ENCODE measurements around the gene ROBO3. TPM values are rescaled to one million over a fixed set of nuclear protein-coding genes. Genes with fewer than 3 reads are reported as not detected.

The ROBO3 gene
- total and polyA plus RNA-seq, 2 donors (not counting 3 experiments of a cell fraction or from before 2014, with no cell fraction given), result 27.1 to 65.4 TPM

- intact Hi-C loops (cut with micrococcal nuclease), result no loop called here
- H4K20me1 ChIP-seq (replicated peaks; ENCODE audit: control insufficient read depth, extremely low read depth, insufficient read depth, low read length), result no peaks in the 10 kb centered on the region
- H3K9ac ChIP-seq (replicated peaks; ENCODE audit: extremely low read depth, insufficient read depth, low read length), result no peak overlapping the region
- no peak overlapping the region for H2AFZ ChIP-seq (ENCODE audit: low read depth, low read length)
- H3K79me2 ChIP-seq (ENCODE audit: control insufficient read depth, insufficient read depth, low read length), result no peaks in the 10 kb centered on the region
- H3K4me3 ChIP-seq (replicated peaks in 1 of 3; ENCODE audit: insufficient read depth in 1 of 3, low read depth in 1 of 3, low read length in 3 of 3), result no peak overlapping the region
- H3K27ac ChIP-seq (ENCODE audit: insufficient read depth, low read depth, low read length), result no peak overlapping the region
- H3K27me3 ChIP-seq (ENCODE audit: control insufficient read depth in 2 of 2, insufficient read depth in 2 of 2, low read length in 2 of 2), result peaks cover 0 to 2% of the 10 kb centered on the region in 2 experiments
- BruUV-seq (replicated peaks), result no TSS peak
- H3K9me1 ChIP-seq (replicated peaks; ENCODE audit: control insufficient read depth, extremely low read depth, insufficient read depth, low read length), result no peaks in the 10 kb centered on the region
- no peak overlapping the region for H3K4me2 ChIP-seq (ENCODE audit: insufficient read depth, low read length)
- ChIA-PET CTCF (interaction anchor here (1.4 to 3.5 kb wide), 4 partner anchors 13 to 74 kb away, joined by 3 to 70 read pairs (median 4); partner anchors contain the start of gene ROBO4), POLR2A (interaction anchor here (0.7 to 1.4 kb wide), 5 partner anchors 11 to 204 kb away, joined by 3 to 5 read pairs (median 4); partner anchors contain the start of gene ROBO4)
- dilution Hi-C loops (cut with MboI; ENCODE audit: extremely low pct_ligation_motif_present, low sequenced_read_pairs), result no loop called here
- DNase-seq (ENCODE audit: low read depth, low spot score), result no peak
- H3K36me3 ChIP-seq (ENCODE audit: control insufficient read depth in 2 of 2, extremely low read depth in 1 of 2, insufficient read depth in 2 of 2, low read length in 2 of 2), result no peaks in the 10 kb centered on the region
- no peak for FAIRE-seq
- no peaks in the 10 kb centered on the region for H3K9me3 ChIP-seq (replicated peaks; ENCODE audit: control insufficient read depth, insufficient read depth, low read length)
- TF ChIP-seq MYC (IDR thresholded peaks at IDR 0.05; ENCODE audit: low read depth, low read length) (no peak), POLR2A (IDR thresholded peaks at IDR 0.05; ENCODE audit: low read depth, low read length) (peak; percentile 86), POLR2AphosphoS5 (IDR thresholded peaks at IDR 0.05; ENCODE audit: insufficient read depth, low read depth, low read length) (peak; percentile 93)
- peaks cover 39% of the 10 kb centered on the region for H3K4me1 ChIP-seq (ENCODE audit: control insufficient read depth, extremely low read depth, insufficient read depth, low read length)
Measured at GRCh38 chr11:124878759-124879492, 13.7 kb downstream of the ROBO3 start.

- Histone ChIP-seq H3K36me3 (ENCODE audit: control insufficient read depth in 2 of 2, extremely low read depth in 1 of 2, insufficient read depth in 2 of 2, low read length in 2 of 2) (peaks cover 4 to 7% of the 10 kb centered on the region in 2 experiments), H3K4me2 (ENCODE audit: insufficient read depth, low read length) (no peak overlapping the region), H3K9ac (replicated peaks; ENCODE audit: extremely low read depth, insufficient read depth, low read length) (no peak overlapping the region), H3K9me1 (replicated peaks; ENCODE audit: control insufficient read depth, extremely low read depth, insufficient read depth, low read length) (no peaks in the 10 kb centered on the region), H3K27ac (ENCODE audit: insufficient read depth, low read depth, low read length) (no peak overlapping the region), H3K4me3 (replicated peaks in 1 of 3; ENCODE audit: insufficient read depth in 1 of 3, low read depth in 1 of 3, low read length in 3 of 3) (no peak overlapping the region), H2AFZ (ENCODE audit: low read depth, low read length) (no peak overlapping the region), H3K27me3 (ENCODE audit: control insufficient read depth in 2 of 2, insufficient read depth in 2 of 2, low read length in 2 of 2) (no peaks in the 10 kb centered on the region), H4K20me1 (replicated peaks; ENCODE audit: control insufficient read depth, extremely low read depth, insufficient read depth, low read length) (no peaks in the 10 kb centered on the region), H3K4me1 (ENCODE audit: control insufficient read depth, extremely low read depth, insufficient read depth, low read length) (peaks cover 47% of the 10 kb centered on the region), H3K79me2 (ENCODE audit: control insufficient read depth, insufficient read depth, low read length) (no peaks in the 10 kb centered on the region), H3K9me3 (replicated peaks; ENCODE audit: control insufficient read depth, insufficient read depth, low read length) (no peaks in the 10 kb centered on the region)
- ChIA-PET CTCF (interaction anchor here (1.5 to 1.6 kb wide), 2 partner anchors 13 to 16 kb away, joined by 3 to 6 read pairs; no protein-coding TSS in a partner anchor), POLR2A (interaction anchor here (0.7 to 1.3 kb wide), 5 partner anchors 10 to 203 kb away, joined by 3 to 4 read pairs (median 4); partner anchors contain the start of gene ROBO4)
- DNase-seq (ENCODE audit: low read depth, low spot score), result peak; percentile 41
- peak; percentile 96 for TF ChIP-seq POLR2A (IDR thresholded peaks at IDR 0.05; ENCODE audit: low read depth, low read length)
- no peak for TF ChIP-seq JUN (IDR thresholded peaks at IDR 0.05; ENCODE audit: borderline replicate concordance, insufficient read depth, insufficient read length, low read depth)
- TF ChIP-seq POLR2AphosphoS5 (IDR thresholded peaks at IDR 0.05; ENCODE audit: insufficient read depth, low read depth, low read length), result peak; percentile 92
- intact Hi-C loops (cut with micrococcal nuclease), result no loop called here
- dilution Hi-C loops (cut with MboI; ENCODE audit: extremely low pct_ligation_motif_present, low sequenced_read_pairs), result no loop called here
- no TSS peak for BruUV-seq (replicated peaks)
- FAIRE-seq, result no peak
Measured at GRCh38 chr11:124879493-124880289, 14.5 kb downstream of the ROBO3 start.
